ENCODE results near the gene FLT3LG. TPM values are rescaled to one million over a fixed set of nuclear protein-coding genes. Genes with fewer than 3 reads are reported as not detected.

The FLT3LG gene
- total and polyA plus RNA-seq, 9 of the 15 experiments (the other 6 are each of a cell fraction or from before 2014, with no cell fraction given): 0.31 to 6.4 (median 1.1) TPM

DNA sequence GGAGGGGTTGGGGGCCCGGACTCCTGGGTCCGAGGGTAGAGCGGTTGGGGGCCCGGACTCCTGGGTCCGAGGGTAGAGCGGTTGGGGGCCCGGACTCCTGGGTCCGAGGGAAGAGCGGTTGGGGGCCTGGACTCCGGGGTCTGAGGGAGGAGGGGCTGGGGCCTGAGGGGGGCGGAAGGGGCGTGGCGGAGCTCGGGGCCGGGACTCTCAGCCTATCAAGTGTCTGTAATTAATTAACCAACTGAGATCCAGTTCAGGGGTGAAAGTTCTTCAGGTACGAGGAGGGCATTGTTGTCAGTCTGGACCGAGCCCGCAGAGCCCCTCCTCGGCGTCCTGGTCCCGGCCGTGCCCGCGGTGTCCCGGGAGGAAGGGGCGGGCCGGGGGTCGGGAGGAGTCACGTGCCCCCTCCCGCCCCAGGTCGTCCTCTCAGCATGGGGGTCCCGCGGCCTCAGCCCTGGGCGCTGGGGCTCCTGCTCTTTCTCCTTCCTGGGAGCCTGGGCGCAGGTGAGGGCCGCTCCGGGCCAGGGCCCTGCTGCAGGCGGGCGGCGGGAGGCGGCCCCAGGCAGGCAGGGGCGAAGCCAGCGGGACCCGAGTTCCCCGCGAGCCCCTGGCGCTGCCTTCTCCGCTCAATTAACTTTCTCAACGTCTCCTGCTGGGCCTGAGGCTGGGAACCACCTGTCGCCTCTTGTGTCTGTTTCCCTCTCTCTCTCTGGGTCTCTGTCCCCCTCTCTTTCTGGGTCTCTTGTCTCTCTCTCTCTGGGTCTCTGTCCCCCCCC lies 39.1 kb downstream of the FLT3LG start (continued):
- TF ChIP-seq, protein P1, sequence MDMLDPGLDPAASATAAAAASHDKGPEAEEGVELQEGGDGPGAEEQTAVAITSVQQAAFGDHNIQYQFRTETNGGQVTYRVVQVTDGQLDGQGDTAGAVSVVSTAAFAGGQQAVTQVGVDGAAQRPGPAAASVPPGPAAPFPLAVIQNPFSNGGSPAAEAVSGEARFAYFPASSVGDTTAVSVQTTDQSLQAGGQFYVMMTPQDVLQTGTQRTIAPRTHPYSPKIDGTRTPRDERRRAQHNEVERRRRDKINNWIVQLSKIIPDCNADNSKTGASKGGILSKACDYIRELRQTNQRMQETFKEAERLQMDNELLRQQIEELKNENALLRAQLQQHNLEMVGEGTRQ (CRISPR knock-in tag; IDR thresholded peaks at IDR 0.05): peak; percentile 64
- TF ChIP-seq SIRT6 (IDR thresholded peaks at IDR 0.05; ENCODE audit: low read depth, low read length): no peak
- no peak for TF ChIP-seq POLR3A (IDR thresholded peaks at IDR 0.05; ENCODE audit: borderline replicate concordance, extremely low read depth, insufficient read depth, insufficient read length)
- TF ChIP-seq KLF1 (tag; IDR thresholded peaks at IDR 0.05): no peak

DNA sequence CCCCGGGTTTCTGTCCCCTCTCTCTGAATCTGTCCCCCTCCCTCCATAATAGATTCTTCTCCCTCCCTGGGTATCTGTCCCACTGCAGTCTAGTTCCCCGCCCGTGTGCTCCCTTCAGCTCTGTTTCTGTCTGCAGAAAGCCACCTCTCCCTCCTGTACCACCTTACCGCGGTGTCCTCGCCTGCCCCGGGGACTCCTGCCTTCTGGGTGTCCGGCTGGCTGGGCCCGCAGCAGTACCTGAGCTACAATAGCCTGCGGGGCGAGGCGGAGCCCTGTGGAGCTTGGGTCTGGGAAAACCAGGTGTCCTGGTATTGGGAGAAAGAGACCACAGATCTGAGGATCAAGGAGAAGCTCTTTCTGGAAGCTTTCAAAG lies 39.7 kb downstream of the FLT3LG start:
- TF ChIP-seq ETV6 (IDR thresholded peaks at IDR 0.05; ENCODE audit: borderline replicate concordance in 1 of 2, low read depth in 2 of 2, low read length in 1 of 2): no peak
- no peak for TF ChIP-seq ETV6 (CRISPR knock-in tag; IDR thresholded peaks at IDR 0.05; ENCODE audit: borderline replicate concordance)
- TF ChIP-seq EHMT2 (IDR thresholded peaks at IDR 0.05): no peak
- Histone ChIP-seq H3K9me3 (replicated peaks; ENCODE audit: control insufficient read depth, insufficient read depth, low read depth, low read length) (no peaks in the 10 kb centered on the region), H3K79me2 (ENCODE audit: control insufficient read depth, insufficient read depth, low read length) (no peaks in the 10 kb centered on the region), H3K4me3 (no peak overlapping the region), H3K9me1 (ENCODE audit: control insufficient read depth, insufficient read depth, low read length) (no peaks in the 10 kb centered on the region), H4K20me1 (replicated peaks; ENCODE audit: control insufficient read depth, insufficient read depth, low read length) (no peaks in the 10 kb centered on the region), H2AFZ (ENCODE audit: low read depth, low read length) (0 out of 2 replicates have a peak overlapping the region, but pooled peaks have one; percentile 87), H3K36me3 (ENCODE audit: control insufficient read depth, insufficient read depth, low read length) (no peaks in the 10 kb centered on the region), H3K9ac (ENCODE audit: insufficient read depth in 1 of 2, low read depth in 2 of 2, low read length in 2 of 2) (peak overlapping the region in 1 of 2 experiments; percentile 87; a peak in 1 of 4 replicates), H3K4me1 (replicated peaks in 1 of 2; ENCODE audit: control insufficient read depth in 2 of 2, insufficient read depth in 2 of 2, low read length in 2 of 2) (peaks cover 7 to 35% of the 10 kb centered on the region in 2 experiments; a peak in 4 of 5 replicates), H3K27me3 (ENCODE audit: control insufficient read depth in 2 of 2, insufficient read depth in 2 of 2, low read length in 2 of 2) (no peaks in the 10 kb centered on the region), H3K27ac (ENCODE audit: extremely low read depth, low read depth, low read length) (no peak overlapping the region), H3K4me2 (ENCODE audit: insufficient read depth, low read length) (peak overlapping the region; percentile 38; the same call in 1 of the 2 replicates)
- peak; percentile 20; the same call in 2 of the 3 replicates for ATAC-seq
- ChIA-PET POLR2A (interaction anchor here (0.6 to 0.8 kb wide), 4 partner anchors 21 to 64 kb away, joined by 3 to 4 read pairs (median 3); no protein-coding TSS in a partner anchor), CTCF (ENCODE audit: low intra/inter-chr PET ratio) (no interaction called here)
- peak in 1 of 4 experiments; percentile 12 for DNase-seq (ENCODE audit: extremely low read depth in 1 of 4, low spot score in 3 of 4)
- WGBS (ENCODE audit: insufficient coverage, low coverage, missing lambda C conversion rate): 58% methylated on average over 9 of the region's 12 CpGs
- in situ Hi-C loops (cut with MboI): no loop called here
- BruUV-seq (replicated peaks): no TSS peak
- no peak for FAIRE-seq
- intact Hi-C loops (cut with micrococcal nuclease): no loop called here
